Psoas muscle (tissue), 8 donors: ENCODE measurements around the gene HOOK1. TPM values are rescaled to one million over a fixed set of nuclear protein-coding genes. Genes with fewer than 3 reads are reported as not detected.

Experiments used
- ATAC-seq, 4 donors: fragments of 200-7000 bp; cut with Tn5 transposase; one replicate each; pipeline ENCODE4 v1.9.1; 2020; ENCODE audit warnings: moderate library complexity in 3 of 4, mild to moderate bottlenecking in 2 of 4
- DNase-seq, 2 donors: peaks; one replicate each; pipeline ENCODE4 v3.0.0-alpha.2; 2020
- H3K27ac ChIP-seq: fragments of 200-600 bp; one replicate; pipeline ENCODE4 v1.8.0; 2022
- H3K27me3 ChIP-seq, 3 donors: fragments of 200-600 bp in 1 of 3; one replicate each; pipeline versions ENCODE4 v1.6.1 to v1.8.0; 2013 to 2022; ENCODE audit warnings: low read length in 2 of 3, mild to moderate bottlenecking in 2 of 3, moderate library complexity in 1 of 3; ENCODE audit not compliant: insufficient read depth in 3 of 3
- H3K36me3 ChIP-seq, 2 donors: fragments of 200-600 bp in 1 of 2; one replicate each; pipeline versions ENCODE4 v1.6.1 to v1.8.0; 2013 to 2022; ENCODE audit warnings: low read depth in 1 of 2, mild to moderate bottlenecking in 1 of 2, moderate library complexity in 1 of 2; ENCODE audit not compliant: insufficient read depth in 1 of 2
- H3K4me1 ChIP-seq: fragments of 200-600 bp; one replicate; pipeline ENCODE4 v1.8.0; 2022
- H3K4me3 ChIP-seq: fragments of 200-600 bp; one replicate; pipeline ENCODE4 v1.8.0; 2022; ENCODE audit warnings: mild to moderate bottlenecking
- H3K9me3 ChIP-seq: fragments of 200-600 bp; one replicate; pipeline ENCODE4 v1.8.0; 2022
- WGBS, 3 donors: extraction: QIAGEN DNeasy Blood & Tissue Kit; methylation state at CpG; one replicate each; pipeline versions ENCODE4 v1.1.6 to v1.1.7; 2013; 5-methylcytosine and 5-hydroxymethylcytosine counted together
- intact Hi-C, 2 donors: fragments of 100-400 bp; cut with DNase I; formaldehyde crosslinking; loops; one replicate each; pipeline versions ENCODE4 v1.11.0 to v1.14.2; 2022
- long read RNA-seq, 2 donors: library from polyadenylated mRNA; unstranded; transcript quantifications; one replicate each; pipeline ENCODE4 v2.0.0, GENCODE V29; 2021
- polyA plus RNA-seq, 3 donors: library from polyadenylated mRNA; stranded (reverse); fragments of 200-250 nt; gene quantifications; one replicate each; pipeline ENCODE4 v1.2.3, GENCODE V29; 2013
- total RNA-seq, 4 donors: library from RNA; stranded (reverse); fragmentation: NEBNext Ultra II Directional in 2 of 4; extraction: Animal tissue kit (Norgen Biotek cat#: 25700) in 2 of 4; gene quantifications; one replicate each; pipeline versions ENCODE4 v1.2.1 to v1.2.4, GENCODE V29; 2021 to 2023
- TF ChIP-seq, protein P1 (sequence below): fragments of 200-600 bp; IDR thresholded peaks from one replicate; pipeline ENCODE4 v1.8.0; 2022; ENCODE audit warnings: antibody characterized with exemption
- donor health status: healthy with polysubstance abuse.
- donor health status: DM: no; HTN: no; CAD: no; lungs with moderate emphysema.
- donor health status: Bipolar disorder and iron deficiency.
- donor health status: healthy.
- donor health status: DM: yes; HTN: yes; CAD: no.
- donor health status: DM: no; HTN: no; CAD: no.
- donor health status: DM: no; HTN: no; CAD: no.
- donor health status: DM: yes; HTN: yes; CAD: no.

HOOK1 gene
- under 1 TPM; 0.04 to 0.34 (median 0.14) TPM for total RNA-seq
- under 1 TPM in 2 of 3 donors, not detected in 1; 0.03 to 0.06 TPM for polyA plus RNA-seq
- long read RNA-seq, donor 1, result 0 reads
- long read RNA-seq, donor 2, result 0 reads

DNA sequence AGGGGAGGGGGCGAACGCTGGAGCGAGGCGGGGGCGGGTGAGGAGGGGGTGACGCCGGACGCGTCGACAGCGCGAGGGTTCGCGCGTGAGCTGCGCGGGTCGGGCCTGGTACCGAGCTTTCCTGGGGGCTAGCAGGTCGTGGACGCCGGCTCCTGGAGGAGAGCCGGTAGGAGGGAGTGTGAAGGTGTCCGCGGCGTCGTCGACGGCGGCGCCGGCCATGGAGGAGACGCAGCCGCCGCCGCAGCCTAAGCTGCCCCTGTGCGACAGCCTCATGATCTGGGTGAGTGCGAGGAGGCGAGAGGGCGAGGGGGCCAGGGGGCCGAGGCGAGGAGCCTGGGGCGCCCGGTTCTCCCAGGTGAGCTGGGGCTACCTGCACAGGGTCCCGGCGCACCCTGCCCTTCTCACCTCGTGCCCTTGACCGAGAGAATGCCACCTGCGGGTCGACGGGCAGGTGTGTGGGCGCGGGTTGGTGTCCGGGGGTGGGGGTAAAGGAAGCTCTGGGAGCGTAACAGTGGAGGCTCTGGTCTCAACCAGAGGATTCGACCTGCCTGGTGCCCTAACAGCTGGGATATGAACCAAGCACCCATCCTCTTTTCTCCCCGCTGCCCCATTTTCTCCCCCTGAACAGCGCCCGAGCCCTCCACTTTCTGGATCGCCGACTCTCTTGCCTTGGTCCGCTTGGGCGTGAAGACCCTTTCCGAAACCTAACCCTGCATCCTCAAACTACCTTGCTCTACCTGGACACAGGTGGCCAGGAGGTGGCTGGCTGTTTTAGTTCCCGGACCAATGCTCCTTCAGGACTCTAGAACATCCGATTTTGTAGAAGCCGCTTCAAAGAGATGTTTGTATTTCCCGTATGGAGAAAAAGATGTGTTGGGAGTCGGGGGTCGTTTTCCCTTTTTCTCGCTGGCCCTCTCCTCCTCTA is at the start of gene HOOK1:
Gene HOOK1, plus strand, starts transcription at position 49 of the 925 bp plus-strand sequence. Its CDS starts 169 bp downstream, at position 218.
- TF ChIP-seq, protein P1, sequence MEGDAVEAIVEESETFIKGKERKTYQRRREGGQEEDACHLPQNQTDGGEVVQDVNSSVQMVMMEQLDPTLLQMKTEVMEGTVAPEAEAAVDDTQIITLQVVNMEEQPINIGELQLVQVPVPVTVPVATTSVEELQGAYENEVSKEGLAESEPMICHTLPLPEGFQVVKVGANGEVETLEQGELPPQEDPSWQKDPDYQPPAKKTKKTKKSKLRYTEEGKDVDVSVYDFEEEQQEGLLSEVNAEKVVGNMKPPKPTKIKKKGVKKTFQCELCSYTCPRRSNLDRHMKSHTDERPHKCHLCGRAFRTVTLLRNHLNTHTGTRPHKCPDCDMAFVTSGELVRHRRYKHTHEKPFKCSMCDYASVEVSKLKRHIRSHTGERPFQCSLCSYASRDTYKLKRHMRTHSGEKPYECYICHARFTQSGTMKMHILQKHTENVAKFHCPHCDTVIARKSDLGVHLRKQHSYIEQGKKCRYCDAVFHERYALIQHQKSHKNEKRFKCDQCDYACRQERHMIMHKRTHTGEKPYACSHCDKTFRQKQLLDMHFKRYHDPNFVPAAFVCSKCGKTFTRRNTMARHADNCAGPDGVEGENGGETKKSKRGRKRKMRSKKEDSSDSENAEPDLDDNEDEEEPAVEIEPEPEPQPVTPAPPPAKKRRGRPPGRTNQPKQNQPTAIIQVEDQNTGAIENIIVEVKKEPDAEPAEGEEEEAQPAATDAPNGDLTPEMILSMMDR, result no peak
- Histone ChIP-seq H3K4me3 (peak within 1 kb of the TSS; percentile 53), H3K27me3 (peaks cover 8 to 63% (median 13%) of the 10 kb centered on the region in 3 donors), H3K9me3 (no peaks in the 10 kb centered on the region), H3K36me3 (no peaks in the 10 kb centered on the region), H3K27ac (no peak within 1 kb of the TSS), H3K4me1 (no peaks in the 10 kb centered on the region)
- peak; percentile 30 to 44 (median 32) for ATAC-seq
- intact Hi-C loops, result no loop called here
- peak in 1 of 2 donors; percentile 46 for DNase-seq
- WGBS, 3 donors, result 7 to 9% (median 8%) methylated on average over 60 to 71 of the region's 71 CpGs

DNA sequence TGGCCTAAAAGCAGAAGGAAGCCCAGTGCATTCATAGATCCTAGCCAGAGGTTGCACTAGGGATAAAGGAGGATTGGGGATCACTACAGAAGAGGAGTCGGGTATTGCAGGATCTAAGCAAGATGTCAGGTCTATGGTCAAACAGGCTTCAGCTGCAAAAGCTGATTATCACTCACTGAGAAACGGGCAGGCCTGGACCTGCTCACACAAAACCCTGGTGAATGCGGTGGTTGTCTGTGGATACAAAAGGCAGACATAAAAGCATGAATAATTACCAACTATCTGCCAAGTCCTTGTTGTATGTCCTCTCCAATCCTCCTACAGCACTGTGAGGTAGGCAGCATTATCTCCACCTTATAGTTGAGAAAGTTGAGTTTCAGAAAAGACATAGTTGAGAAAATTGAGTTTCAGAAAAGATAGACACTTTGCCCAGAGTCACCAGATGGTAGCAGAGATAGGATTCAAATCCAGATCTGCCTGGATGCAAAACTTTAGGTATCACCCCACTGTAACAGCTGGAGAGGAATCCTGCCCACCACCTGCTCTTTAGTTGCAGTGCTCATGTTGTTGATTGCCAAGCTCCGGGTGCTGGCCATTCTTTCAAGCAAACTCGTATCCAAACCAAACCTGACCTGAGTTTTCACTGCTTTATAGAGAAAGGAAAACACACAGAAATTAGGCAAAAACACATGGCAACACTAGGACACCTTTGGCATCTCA is 49.6 kb upstream of the HOOK1 start:
- no peak overlapping the region for H3K4me3 ChIP-seq
- no peak for DNase-seq
- intact Hi-C loops, result no loop called here

DNA sequence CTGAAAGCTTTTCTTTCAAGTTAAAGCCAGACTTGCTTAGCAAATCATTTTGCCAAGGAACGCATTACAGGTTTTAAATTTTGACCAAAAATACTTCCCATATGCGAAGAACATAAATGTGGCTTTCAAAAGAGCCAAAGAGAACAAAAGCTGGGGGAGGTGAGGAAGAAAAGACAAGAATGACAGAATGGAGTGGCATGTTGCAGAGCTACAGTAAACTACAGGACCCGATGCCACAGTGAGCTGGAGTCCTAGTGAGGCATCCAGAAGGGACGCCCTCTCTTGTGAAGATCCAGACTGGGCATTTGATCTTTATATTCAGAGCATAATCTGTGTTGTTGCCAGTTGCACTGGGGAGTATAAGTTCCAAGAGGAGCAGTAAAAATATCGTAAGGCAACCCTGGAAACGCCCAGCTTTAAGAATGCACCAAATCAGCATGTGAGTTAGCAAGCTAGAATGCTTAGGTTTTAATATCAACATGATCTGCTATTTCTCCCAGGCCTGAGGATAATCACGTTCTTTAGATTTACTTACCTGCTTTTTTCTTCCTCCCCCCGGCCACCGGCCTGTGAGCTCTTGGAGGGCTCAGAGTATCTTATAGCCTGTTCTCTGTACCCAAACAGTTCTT is 48.4 kb upstream of the HOOK1 start:
- Histone ChIP-seq H3K9me3 (no peaks in the 10 kb centered on the region), H3K4me1 (peaks cover 15% of the 10 kb centered on the region), H3K27ac (no peak overlapping the region), H3K4me3 (no peak overlapping the region), H3K27me3 (no peaks in the 10 kb centered on the region), H3K36me3 (peaks cover 0 to 10% of the 10 kb centered on the region in 2 donors)
- 58 to 80% (median 64%) methylated on average over 9 of the region's 9 CpGs for WGBS, 3 donors
- DNase-seq (no peak), ATAC-seq (peak in 3 of 4 donors; percentile 6 to 45 (median 40))
- TF ChIP-seq, protein P1, result no peak
- intact Hi-C loops, result no loop called here

More for the DNA sequence above, 49.6 kb upstream of the HOOK1 start:
- Histone ChIP-seq H3K36me3 (peaks cover 0 to 15% of the 10 kb centered on the region in 2 donors), H3K27ac (no peak overlapping the region), H3K27me3 (no peaks in the 10 kb centered on the region), H3K9me3 (no peaks in the 10 kb centered on the region), H3K4me1 (peaks cover 15% of the 10 kb centered on the region)
- TF ChIP-seq, protein P1, result no peak
- 46 to 67% (median 47%) methylated on average over 5 of the region's 5 CpGs for WGBS, 3 donors
- ATAC-seq, result no peak

DNA sequence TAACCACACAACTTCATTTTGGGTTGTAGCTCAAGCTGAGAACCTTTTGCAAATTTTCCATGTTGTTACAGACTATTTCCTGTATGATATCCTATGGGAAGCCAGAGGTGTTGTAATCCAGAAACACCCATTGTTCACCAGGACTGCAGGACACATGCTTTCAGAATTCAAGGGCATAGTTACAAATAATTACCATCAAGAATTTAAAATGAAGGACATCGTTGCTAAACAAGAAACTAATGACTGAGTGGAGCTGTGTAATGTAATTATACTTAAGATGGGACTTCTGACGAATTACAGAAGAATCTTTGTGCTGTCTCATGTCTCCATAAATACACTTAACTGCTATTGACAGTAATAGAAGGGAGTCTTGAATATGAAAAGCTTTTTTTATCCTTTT is 47.6 kb upstream of the HOOK1 start:
- Histone ChIP-seq H3K4me1 (peaks cover 15% of the 10 kb centered on the region), H3K27ac (no peak overlapping the region), H3K4me3 (no peak overlapping the region), H3K36me3 (peaks cover 0 to 10% of the 10 kb centered on the region in 2 donors), H3K27me3 (no peaks in the 10 kb centered on the region), H3K9me3 (no peaks in the 10 kb centered on the region)
- intact Hi-C loops, result no loop called here
- TF ChIP-seq, protein P1, result no peak
- 41 to 55% (median 53%) methylated on average over 2 of the region's 2 CpGs for WGBS, 3 donors
- no peak for DNase-seq
- peak in 3 of 4 donors; percentile 42 to 60 (median 47) for ATAC-seq
